HepG2 (cell line): Measurements from ENCODE around the gene FPGS. TPM values are rescaled to one million over a fixed set of nuclear protein-coding genes. Genes with fewer than 3 reads are reported as not detected.
A peak's percentile ranks its signal among the peaks of the same experiment; 100 is the strongest.

Experiments used
- CC2D1A ChIP-seq: sonication (generic); formaldehyde crosslinking; IDR thresholded peaks from 2 replicates; pipeline ENCODE4 v1.8.1; 2023; ENCODE audit warnings: mild to moderate bottlenecking, missing genetic modification reagents
- CCDC6 ChIP-seq: sonication (generic); formaldehyde crosslinking; IDR thresholded peaks from 2 replicates; pipeline ENCODE4 v1.8.1; 2022; ENCODE audit warnings: mild to moderate bottlenecking, missing genetic modification reagents, moderate library complexity
- FOSL2 ChIP-seq: sonication (generic); formaldehyde crosslinking; IDR thresholded peaks from 2 replicates; pipeline ENCODE4 v1.4.0; 2020; ENCODE audit warnings: missing genetic modification reagents
- GZF1 ChIP-seq: sonication (generic); formaldehyde crosslinking; IDR thresholded peaks from 2 replicates; pipeline ENCODE4 v1.5.1; 2020; ENCODE audit warnings: mild to moderate bottlenecking, missing genetic modification reagents
- HNRNPK ChIP-seq: fragments of 200-400 bp; formaldehyde crosslinking; IDR thresholded peaks from 2 replicates; pipeline ENCODE4 v1.6.1; 2018; ENCODE audit warnings: low read length, low read depth, moderate library complexity, mild to moderate bottlenecking; ENCODE audit not compliant: poor library complexity, severe bottlenecking
- RFXAP ChIP-seq: sonication (generic); formaldehyde crosslinking; IDR thresholded peaks from 2 replicates; pipeline ENCODE4 v1.4.0; 2020; ENCODE audit warnings: missing genetic modification reagents, borderline replicate concordance
- ZBTB38 ChIP-seq: sonication (generic); formaldehyde crosslinking; IDR thresholded peaks from 2 replicates; pipeline ENCODE4 v1.5.1; 2020; ENCODE audit warnings: mild to moderate bottlenecking, missing genetic modification reagents
- ZNF20 ChIP-seq: sonication (generic); formaldehyde crosslinking; IDR thresholded peaks from 2 replicates; pipeline ENCODE4 v1.4.0; 2020; ENCODE audit warnings: mild to moderate bottlenecking, moderate library complexity, missing genetic modification reagents
- ZSCAN9 ChIP-seq: IDR thresholded peaks from 2 replicates; pipeline ENCODE4 v1.6.1; 2016; ENCODE audit warnings: borderline replicate concordance
- polyA plus RNA-seq, 8 experiments: library from polyadenylated mRNA; depleted of rRNA in 3 of 8; stranded (reverse) in 7 of 8; unstranded in 1 of 8; fragments of >200 nt; fragmentation: Illumina TruSeq in 4 of 8; extraction: Trizol in 4 of 8; gene quantifications; 2 replicates each; pipeline versions ENCODE4 v1.2.1 to v1.2.3, GENCODE V29; 2011 to 2016; ENCODE audit warnings: low read depth in 4 of 8, missing spikeins in 1 of 8, mixed read lengths in 1 of 8; ENCODE audit not compliant: insufficient read depth in 1 of 8
- total RNA-seq, 5 experiments: library from RNA; depleted of rRNA; stranded (reverse); fragments of >200 nt; fragmentation: Illumina TruSeq; extraction: Trizol; gene quantifications; 2 replicates each; pipeline ENCODE4 v1.2.3, GENCODE V29; 2016; ENCODE audit warnings: low read depth in 1 of 5
- TF ChIP-seq, protein P1 (sequence below): sonication (generic); formaldehyde crosslinking; IDR thresholded peaks from 2 replicates; pipeline ENCODE4 v1.8.1; 2023; ENCODE audit warnings: mild to moderate bottlenecking, inconsistent platforms, moderate library complexity, missing genetic modification reagents, borderline replicate concordance
- TF ChIP-seq, protein P2 (sequence below): sonication (generic); formaldehyde crosslinking; IDR thresholded peaks from 2 replicates; pipeline ENCODE4 v1.5.0; 2020; ENCODE audit warnings: mild to moderate bottlenecking, missing genetic modification reagents
- TF ChIP-seq, protein P3 (sequence below): sonication (generic); formaldehyde crosslinking; IDR thresholded peaks from 2 replicates; pipeline ENCODE4 v1.4.0; 2020; ENCODE audit warnings: missing genetic modification reagents
- TF ChIP-seq, protein P4 (sequence below): IDR thresholded peaks from 2 replicates; pipeline ENCODE4 v1.4.0; 2020; ENCODE audit warnings: mild to moderate bottlenecking, missing genetic modification reagents
- TF ChIP-seq, protein P5 (sequence below): sonication (generic); formaldehyde crosslinking; IDR thresholded peaks from 2 replicates; pipeline ENCODE4 v1.8.1; 2023; ENCODE audit warnings: mild to moderate bottlenecking, missing genetic modification reagents

Gene FPGS
- total and polyA plus RNA-seq, 2 of the 13 experiments (the other 11 are each of a cell fraction or from before 2014, with no cell fraction given) = 35.6 to 36.8 TPM

DNA sequence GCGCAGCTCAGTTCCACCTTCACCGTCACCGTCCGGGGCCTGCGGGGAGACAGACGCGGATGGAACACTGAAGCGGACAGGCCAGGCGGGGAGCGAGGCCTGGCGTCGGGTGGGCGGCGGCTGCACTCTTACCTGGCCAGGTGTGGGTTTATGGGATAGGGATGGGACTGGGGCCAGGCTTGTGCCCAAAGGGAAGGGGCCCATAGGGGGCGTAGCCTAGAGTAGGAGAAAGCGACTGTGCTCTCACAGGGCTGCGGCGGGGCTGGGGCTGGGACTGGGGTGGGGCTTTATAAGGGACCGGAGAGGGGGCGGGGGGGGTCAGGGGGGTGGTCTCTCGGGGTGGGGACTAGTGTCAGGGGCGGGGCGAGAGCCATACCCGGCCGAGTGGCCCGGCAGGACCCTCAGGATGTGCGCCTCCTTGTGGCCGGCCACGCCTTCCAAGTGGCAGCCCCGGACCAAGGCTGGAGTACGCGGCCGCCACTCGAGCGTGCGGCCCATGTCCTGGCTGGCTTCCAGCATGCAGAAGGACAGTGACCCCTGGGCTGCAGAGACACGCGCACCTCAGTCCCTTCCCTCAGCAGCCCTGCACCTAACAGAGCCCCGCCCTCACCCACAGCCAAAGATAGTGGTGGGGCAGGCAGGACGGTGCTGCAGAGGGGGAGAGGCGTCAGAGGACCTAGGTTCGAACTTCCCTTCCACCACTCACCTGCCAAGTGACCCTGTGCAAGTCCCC is 22.8 kb downstream of the FPGS start (continued):
- TF ChIP-seq, protein P1, sequence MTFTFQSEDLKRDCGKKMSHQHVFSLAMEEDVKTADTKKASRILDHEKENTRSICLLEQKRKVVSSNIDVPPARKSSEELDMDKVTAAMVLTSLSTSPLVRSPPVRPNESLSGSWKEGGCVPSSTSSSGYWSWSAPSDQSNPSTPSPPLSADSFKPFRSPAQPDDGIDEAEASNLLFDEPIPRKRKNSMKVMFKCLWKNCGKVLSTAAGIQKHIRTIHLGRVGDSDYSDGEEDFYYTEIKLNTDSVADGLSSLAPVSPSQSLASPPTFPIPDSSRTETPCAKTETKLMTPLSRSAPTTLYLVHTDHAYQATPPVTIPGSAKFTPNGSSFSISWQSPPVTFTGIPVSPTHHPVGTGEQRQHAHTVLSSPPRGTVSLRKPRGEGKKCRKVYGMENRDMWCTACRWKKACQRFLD = no peak
- no peak for TF ChIP-seq ZNF20 (CRISPR knock-in tag)
- peak; percentile 89 for TF ChIP-seq HNRNPK
- TF ChIP-seq, protein P2, sequence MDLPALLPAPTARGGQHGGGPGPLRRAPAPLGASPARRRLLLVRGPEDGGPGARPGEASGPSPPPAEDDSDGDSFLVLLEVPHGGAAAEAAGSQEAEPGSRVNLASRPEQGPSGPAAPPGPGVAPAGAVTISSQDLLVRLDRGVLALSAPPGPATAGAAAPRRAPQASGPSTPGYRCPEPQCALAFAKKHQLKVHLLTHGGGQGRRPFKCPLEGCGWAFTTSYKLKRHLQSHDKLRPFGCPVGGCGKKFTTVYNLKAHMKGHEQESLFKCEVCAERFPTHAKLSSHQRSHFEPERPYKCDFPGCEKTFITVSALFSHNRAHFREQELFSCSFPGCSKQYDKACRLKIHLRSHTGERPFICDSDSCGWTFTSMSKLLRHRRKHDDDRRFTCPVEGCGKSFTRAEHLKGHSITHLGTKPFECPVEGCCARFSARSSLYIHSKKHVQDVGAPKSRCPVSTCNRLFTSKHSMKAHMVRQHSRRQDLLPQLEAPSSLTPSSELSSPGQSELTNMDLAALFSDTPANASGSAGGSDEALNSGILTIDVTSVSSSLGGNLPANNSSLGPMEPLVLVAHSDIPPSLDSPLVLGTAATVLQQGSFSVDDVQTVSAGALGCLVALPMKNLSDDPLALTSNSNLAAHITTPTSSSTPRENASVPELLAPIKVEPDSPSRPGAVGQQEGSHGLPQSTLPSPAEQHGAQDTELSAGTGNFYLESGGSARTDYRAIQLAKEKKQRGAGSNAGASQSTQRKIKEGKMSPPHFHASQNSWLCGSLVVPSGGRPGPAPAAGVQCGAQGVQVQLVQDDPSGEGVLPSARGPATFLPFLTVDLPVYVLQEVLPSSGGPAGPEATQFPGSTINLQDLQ (CRISPR knock-in tag) = no peak
- TF ChIP-seq ZSCAN9 (CRISPR knock-in tag) = no peak
- peak; percentile 27; the same call in 1 of the 2 replicates for TF ChIP-seq ZBTB38
- TF ChIP-seq CC2D1A (CRISPR knock-in tag) = 0 out of 2 replicates have a peak, but pooled peaks have one; percentile 63
- peak; percentile 18; the same call in 1 of the 2 replicates for TF ChIP-seq RFXAP (CRISPR knock-in tag)
- TF ChIP-seq, protein P3, sequence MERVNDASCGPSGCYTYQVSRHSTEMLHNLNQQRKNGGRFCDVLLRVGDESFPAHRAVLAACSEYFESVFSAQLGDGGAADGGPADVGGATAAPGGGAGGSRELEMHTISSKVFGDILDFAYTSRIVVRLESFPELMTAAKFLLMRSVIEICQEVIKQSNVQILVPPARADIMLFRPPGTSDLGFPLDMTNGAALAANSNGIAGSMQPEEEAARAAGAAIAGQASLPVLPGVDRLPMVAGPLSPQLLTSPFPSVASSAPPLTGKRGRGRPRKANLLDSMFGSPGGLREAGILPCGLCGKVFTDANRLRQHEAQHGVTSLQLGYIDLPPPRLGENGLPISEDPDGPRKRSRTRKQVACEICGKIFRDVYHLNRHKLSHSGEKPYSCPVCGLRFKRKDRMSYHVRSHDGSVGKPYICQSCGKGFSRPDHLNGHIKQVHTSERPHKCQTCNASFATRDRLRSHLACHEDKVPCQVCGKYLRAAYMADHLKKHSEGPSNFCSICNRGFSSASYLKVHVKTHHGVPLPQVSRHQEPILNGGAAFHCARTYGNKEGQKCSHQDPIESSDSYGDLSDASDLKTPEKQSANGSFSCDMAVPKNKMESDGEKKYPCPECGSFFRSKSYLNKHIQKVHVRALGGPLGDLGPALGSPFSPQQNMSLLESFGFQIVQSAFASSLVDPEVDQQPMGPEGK = peak; percentile 54; the same call in 1 of the 2 replicates
- peak; percentile 29; the same call in 1 of the 2 replicates for TF ChIP-seq FOSL2 (CRISPR knock-in tag)
- no peak for TF ChIP-seq GZF1 (CRISPR knock-in tag)
- TF ChIP-seq, protein P4, sequence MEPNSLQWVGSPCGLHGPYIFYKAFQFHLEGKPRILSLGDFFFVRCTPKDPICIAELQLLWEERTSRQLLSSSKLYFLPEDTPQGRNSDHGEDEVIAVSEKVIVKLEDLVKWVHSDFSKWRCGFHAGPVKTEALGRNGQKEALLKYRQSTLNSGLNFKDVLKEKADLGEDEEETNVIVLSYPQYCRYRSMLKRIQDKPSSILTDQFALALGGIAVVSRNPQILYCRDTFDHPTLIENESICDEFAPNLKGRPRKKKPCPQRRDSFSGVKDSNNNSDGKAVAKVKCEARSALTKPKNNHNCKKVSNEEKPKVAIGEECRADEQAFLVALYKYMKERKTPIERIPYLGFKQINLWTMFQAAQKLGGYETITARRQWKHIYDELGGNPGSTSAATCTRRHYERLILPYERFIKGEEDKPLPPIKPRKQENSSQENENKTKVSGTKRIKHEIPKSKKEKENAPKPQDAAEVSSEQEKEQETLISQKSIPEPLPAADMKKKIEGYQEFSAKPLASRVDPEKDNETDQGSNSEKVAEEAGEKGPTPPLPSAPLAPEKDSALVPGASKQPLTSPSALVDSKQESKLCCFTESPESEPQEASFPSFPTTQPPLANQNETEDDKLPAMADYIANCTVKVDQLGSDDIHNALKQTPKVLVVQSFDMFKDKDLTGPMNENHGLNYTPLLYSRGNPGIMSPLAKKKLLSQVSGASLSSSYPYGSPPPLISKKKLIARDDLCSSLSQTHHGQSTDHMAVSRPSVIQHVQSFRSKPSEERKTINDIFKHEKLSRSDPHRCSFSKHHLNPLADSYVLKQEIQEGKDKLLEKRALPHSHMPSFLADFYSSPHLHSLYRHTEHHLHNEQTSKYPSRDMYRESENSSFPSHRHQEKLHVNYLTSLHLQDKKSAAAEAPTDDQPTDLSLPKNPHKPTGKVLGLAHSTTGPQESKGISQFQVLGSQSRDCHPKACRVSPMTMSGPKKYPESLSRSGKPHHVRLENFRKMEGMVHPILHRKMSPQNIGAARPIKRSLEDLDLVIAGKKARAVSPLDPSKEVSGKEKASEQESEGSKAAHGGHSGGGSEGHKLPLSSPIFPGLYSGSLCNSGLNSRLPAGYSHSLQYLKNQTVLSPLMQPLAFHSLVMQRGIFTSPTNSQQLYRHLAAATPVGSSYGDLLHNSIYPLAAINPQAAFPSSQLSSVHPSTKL = peak; percentile 66
- TF ChIP-seq CCDC6 (CRISPR knock-in tag) = 0 out of 2 replicates have a peak, but pooled peaks have one; percentile 51
- TF ChIP-seq, protein P5, sequence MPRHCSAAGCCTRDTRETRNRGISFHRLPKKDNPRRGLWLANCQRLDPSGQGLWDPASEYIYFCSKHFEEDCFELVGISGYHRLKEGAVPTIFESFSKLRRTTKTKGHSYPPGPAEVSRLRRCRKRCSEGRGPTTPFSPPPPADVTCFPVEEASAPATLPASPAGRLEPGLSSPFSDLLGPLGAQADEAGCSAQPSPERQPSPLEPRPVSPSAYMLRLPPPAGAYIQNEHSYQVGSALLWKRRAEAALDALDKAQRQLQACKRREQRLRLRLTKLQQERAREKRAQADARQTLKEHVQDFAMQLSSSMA (CRISPR knock-in tag) = peak; percentile 54; the same call in 1 of the 2 replicates
